ENCODE results near the gene SLFN12L. TPM values are rescaled to one million over a fixed set of nuclear protein-coding genes. Genes with fewer than 3 reads are reported as not detected.

SLFN12L gene
- polyA plus RNA-seq, 1 of the 3 experiments (the other 2 are of a cell fraction) = not detected

DNA sequence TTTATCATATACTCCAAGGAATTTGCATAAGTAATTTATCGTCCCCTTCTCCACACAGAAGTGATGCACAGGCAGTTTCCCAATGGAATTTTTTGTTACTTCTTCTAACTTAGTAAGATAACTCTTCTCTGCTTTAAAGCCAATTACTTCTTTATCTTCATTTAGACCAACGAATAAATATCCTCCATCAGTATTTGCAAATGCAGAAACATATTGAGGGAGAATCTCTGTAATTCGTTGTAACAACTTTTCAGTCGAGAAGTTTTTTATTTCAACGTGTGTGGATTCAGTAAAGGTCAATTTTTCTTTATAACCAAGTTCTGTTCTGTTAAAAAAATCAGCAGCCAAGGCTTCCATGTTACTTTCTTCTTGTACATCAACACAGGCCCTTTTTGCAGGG lies 58.2 kb downstream of the SLFN12L start (continued):
- TF ChIP-seq, protein P1, sequence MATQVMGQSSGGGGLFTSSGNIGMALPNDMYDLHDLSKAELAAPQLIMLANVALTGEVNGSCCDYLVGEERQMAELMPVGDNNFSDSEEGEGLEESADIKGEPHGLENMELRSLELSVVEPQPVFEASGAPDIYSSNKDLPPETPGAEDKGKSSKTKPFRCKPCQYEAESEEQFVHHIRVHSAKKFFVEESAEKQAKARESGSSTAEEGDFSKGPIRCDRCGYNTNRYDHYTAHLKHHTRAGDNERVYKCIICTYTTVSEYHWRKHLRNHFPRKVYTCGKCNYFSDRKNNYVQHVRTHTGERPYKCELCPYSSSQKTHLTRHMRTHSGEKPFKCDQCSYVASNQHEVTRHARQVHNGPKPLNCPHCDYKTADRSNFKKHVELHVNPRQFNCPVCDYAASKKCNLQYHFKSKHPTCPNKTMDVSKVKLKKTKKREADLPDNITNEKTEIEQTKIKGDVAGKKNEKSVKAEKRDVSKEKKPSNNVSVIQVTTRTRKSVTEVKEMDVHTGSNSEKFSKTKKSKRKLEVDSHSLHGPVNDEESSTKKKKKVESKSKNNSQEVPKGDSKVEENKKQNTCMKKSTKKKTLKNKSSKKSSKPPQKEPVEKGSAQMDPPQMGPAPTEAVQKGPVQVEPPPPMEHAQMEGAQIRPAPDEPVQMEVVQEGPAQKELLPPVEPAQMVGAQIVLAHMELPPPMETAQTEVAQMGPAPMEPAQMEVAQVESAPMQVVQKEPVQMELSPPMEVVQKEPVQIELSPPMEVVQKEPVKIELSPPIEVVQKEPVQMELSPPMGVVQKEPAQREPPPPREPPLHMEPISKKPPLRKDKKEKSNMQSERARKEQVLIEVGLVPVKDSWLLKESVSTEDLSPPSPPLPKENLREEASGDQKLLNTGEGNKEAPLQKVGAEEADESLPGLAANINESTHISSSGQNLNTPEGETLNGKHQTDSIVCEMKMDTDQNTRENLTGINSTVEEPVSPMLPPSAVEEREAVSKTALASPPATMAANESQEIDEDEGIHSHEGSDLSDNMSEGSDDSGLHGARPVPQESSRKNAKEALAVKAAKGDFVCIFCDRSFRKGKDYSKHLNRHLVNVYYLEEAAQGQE (IDR thresholded peaks at IDR 0.05; ENCODE audit: low read depth, low read length) = no peak
- TF ChIP-seq MXI1 (IDR thresholded peaks at IDR 0.05; ENCODE audit: low read depth, low read length) (no peak), NRF1 (IDR thresholded peaks at IDR 0.05; ENCODE audit: low read depth, low read length) (no peak)

DNA sequence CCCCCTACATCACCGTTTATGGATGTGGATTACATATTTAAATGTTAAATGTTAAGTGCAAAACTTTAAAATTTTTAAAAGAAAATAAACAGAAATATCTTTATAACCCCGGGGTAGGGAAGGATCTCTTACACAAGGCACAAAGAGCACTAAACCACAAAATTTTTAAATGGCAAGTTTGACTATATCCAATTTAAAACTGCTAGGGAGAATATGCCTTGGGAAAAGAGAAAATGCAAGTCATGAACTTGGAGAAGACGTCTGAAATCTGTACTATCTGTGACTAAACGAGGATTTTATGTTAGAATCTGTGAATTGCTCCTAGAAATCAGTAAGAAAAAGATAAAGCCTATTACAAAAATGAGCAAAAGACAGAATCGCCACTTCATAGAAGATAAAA lies 60.2 kb downstream of the SLFN12L start:
- no peak for DNase-seq
- Histone ChIP-seq H3K4me1 (ENCODE audit: control insufficient read depth in 1 of 2, insufficient read depth in 2 of 2, low read depth in 1 of 2, low read length in 1 of 2) (no peaks in the 10 kb centered on the region), H3K9me3 (no peaks in the 10 kb centered on the region; the same call in 1 of the 2 replicates), H3F3A (replicated peaks; ENCODE audit: insufficient read depth) (no peaks in the 10 kb centered on the region), H3K4me2 (no peak overlapping the region), H3K9me2 (no peaks in the 10 kb centered on the region), H3K9ac (no peak overlapping the region), H3K36me3 (replicated peaks in 1 of 2; ENCODE audit: control insufficient read depth in 1 of 2, insufficient read depth in 2 of 2, low read length in 1 of 2) (no peaks in the 10 kb centered on the region), H3K27ac (ENCODE audit: low read depth in 2 of 2, low read length in 1 of 2) (no peak overlapping the region), H3K4me3 (ENCODE audit: low read depth in 2 of 2, low read length in 1 of 2) (no peak overlapping the region), H3K27me3 (ENCODE audit: insufficient read depth) (peaks cover 35% of the 10 kb centered on the region), H3K79me2 (ENCODE audit: insufficient read depth) (no peaks in the 10 kb centered on the region), H2AFZ (ENCODE audit: low read depth) (no peak overlapping the region), H4K20me1 (ENCODE audit: insufficient read depth) (no peaks in the 10 kb centered on the region)
- CTCF ChIA-PET = no interaction called here
- WGBS (ENCODE audit: low lambda C conversion rate) = 4% methylated on average over 5 of the region's 5 CpGs
- POLR2A ChIA-PET = no interaction called here
- no peak for TF ChIP-seq TEAD4 (IDR thresholded peaks at IDR 0.05; ENCODE audit: borderline replicate concordance, insufficient read depth)
- TF ChIP-seq, protein P2, sequence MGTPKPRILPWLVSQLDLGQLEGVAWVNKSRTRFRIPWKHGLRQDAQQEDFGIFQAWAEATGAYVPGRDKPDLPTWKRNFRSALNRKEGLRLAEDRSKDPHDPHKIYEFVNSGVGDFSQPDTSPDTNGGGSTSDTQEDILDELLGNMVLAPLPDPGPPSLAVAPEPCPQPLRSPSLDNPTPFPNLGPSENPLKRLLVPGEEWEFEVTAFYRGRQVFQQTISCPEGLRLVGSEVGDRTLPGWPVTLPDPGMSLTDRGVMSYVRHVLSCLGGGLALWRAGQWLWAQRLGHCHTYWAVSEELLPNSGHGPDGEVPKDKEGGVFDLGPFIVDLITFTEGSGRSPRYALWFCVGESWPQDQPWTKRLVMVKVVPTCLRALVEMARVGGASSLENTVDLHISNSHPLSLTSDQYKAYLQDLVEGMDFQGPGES (IDR thresholded peaks at IDR 0.05; ENCODE audit: low read depth, low read length) = no peak
- TF ChIP-seq, protein P3, sequence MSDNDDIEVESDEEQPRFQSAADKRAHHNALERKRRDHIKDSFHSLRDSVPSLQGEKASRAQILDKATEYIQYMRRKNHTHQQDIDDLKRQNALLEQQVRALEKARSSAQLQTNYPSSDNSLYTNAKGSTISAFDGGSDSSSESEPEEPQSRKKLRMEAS (IDR thresholded peaks at IDR 0.05; ENCODE audit: low read depth) = no peak
- no peak for TF ChIP-seq TCF12 (IDR thresholded peaks at IDR 0.05)
- no peak for TF ChIP-seq NRF1 (IDR thresholded peaks at IDR 0.05; ENCODE audit: low read depth, low read length)
- no peak for TF ChIP-seq FOSL2 (IDR thresholded peaks at IDR 0.05; ENCODE audit: borderline replicate concordance, low read depth)
- TF ChIP-seq RXRA (IDR thresholded peaks at IDR 0.05; ENCODE audit: borderline replicate concordance, low read depth) = no peak
- TF ChIP-seq, protein P4, sequence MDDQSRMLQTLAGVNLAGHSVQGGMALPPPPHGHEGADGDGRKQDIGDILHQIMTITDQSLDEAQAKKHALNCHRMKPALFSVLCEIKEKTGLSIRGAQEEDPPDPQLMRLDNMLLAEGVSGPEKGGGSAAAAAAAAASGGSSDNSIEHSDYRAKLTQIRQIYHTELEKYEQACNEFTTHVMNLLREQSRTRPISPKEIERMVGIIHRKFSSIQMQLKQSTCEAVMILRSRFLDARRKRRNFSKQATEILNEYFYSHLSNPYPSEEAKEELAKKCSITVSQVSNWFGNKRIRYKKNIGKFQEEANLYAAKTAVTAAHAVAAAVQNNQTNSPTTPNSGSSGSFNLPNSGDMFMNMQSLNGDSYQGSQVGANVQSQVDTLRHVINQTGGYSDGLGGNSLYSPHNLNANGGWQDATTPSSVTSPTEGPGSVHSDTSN (IDR thresholded peaks at IDR 0.05) = no peak
- TF ChIP-seq, protein P1 (IDR thresholded peaks at IDR 0.05; ENCODE audit: low read depth, low read length) = no peak
- no peak for TF ChIP-seq EZH2phosphoT487 (IDR thresholded peaks at IDR 0.05; ENCODE audit: borderline replicate concordance, low read depth)
- no peak for TF ChIP-seq RFX5 (IDR thresholded peaks at IDR 0.05; ENCODE audit: low read length)
- TF ChIP-seq, protein P5, sequence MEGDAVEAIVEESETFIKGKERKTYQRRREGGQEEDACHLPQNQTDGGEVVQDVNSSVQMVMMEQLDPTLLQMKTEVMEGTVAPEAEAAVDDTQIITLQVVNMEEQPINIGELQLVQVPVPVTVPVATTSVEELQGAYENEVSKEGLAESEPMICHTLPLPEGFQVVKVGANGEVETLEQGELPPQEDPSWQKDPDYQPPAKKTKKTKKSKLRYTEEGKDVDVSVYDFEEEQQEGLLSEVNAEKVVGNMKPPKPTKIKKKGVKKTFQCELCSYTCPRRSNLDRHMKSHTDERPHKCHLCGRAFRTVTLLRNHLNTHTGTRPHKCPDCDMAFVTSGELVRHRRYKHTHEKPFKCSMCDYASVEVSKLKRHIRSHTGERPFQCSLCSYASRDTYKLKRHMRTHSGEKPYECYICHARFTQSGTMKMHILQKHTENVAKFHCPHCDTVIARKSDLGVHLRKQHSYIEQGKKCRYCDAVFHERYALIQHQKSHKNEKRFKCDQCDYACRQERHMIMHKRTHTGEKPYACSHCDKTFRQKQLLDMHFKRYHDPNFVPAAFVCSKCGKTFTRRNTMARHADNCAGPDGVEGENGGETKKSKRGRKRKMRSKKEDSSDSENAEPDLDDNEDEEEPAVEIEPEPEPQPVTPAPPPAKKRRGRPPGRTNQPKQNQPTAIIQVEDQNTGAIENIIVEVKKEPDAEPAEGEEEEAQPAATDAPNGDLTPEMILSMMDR (IDR thresholded peaks at IDR 0.05) = no peak
- TF ChIP-seq SIN3A (IDR thresholded peaks at IDR 0.05; ENCODE audit: borderline replicate concordance, low read depth, low read length) = no peak
- TF ChIP-seq GABPA (IDR thresholded peaks at IDR 0.05; ENCODE audit: low read depth) = no peak
- TF ChIP-seq FOXJ3 (CRISPR knock-in tag; IDR thresholded peaks at IDR 0.05) = no peak
- no peak for TF ChIP-seq POLR2AphosphoS5 (IDR thresholded peaks at IDR 0.05; ENCODE audit: low read depth, low read length)
- no peak for TF ChIP-seq MEF2A (IDR thresholded peaks at IDR 0.05; ENCODE audit: borderline replicate concordance, low read depth)
- TF ChIP-seq NFIC (IDR thresholded peaks at IDR 0.05; ENCODE audit: borderline replicate concordance) = no peak
- no peak for TF ChIP-seq EP300 (IDR thresholded peaks at IDR 0.05; ENCODE audit: borderline replicate concordance in 1 of 2, low read depth in 1 of 2, low read length in 1 of 2)
